Dermis microvascular lymphatic vessel endothelial cell (primary cell): ENCODE measurements around the gene IP6K2. TPM values are rescaled to one million over a fixed set of nuclear protein-coding genes. Genes with fewer than 3 reads are reported as not detected.

Source experiments
- DNase-seq, 2 donors: peaks; one replicate each; pipeline versions ENCODE4 v3.0.0 to v3.0.0-alpha.2; 2010; ENCODE audit warnings: low read depth in 2 of 2
- total RNA-seq: library from RNA; depleted of rRNA; stranded (reverse); fragments of >200 nt; gene quantifications from 2 replicates; pipeline ENCODE4 v1.2.1, GENCODE V29; 2014

The IP6K2 gene
- total RNA-seq, 1 donor from 2014 or later = 31.1 TPM

DNA sequence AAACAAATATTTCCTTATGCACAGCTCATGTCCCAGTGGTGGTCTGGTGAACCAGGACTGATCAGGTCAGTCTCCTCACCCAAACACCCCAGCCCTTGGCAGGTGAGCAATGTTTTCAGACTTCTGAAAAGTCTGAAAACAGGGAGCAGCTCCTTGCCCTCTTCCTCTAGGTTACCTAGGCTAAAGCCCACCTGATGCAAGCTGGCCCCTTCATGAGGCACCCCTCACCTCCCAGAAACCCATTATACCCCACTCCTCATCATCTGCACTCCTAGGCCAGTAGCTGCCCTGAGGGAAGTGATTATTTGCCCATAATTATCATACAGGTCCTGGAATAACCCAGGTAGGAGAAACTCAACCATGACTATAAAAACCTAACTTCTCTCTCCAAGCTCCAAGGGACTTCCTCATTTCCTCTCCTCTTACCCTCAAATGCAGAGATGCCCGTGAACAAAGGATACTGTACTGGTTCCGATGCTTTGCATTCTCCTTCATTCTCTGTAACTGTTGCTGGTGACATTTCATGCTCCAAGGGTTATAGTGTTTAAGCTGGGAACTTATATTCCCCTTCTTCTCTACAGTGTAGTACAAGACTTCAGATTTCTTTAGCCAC, 26.1 kb downstream of the IP6K2 start:
- DNase-seq = no peak

DNA sequence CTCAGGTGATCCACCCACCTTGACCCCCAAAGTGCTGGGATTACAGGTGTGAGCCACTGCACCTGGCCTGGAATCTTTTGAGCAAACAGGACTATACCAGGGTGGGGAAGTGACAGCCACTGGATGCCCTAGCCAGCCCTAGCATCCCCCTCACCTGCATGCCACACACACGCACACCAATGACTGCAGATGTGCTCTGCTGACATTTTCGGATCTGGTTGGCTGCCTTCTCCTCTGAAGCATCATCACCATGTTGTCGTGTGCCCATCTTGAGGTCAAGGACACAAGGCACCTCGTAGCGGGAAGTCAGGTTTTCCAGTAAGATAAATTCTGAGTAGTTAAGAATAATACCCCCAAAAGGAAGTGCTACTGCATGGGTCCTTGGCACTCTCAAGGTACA, 27.6 kb downstream of the IP6K2 start:
- DNase-seq = no peak

DNA sequence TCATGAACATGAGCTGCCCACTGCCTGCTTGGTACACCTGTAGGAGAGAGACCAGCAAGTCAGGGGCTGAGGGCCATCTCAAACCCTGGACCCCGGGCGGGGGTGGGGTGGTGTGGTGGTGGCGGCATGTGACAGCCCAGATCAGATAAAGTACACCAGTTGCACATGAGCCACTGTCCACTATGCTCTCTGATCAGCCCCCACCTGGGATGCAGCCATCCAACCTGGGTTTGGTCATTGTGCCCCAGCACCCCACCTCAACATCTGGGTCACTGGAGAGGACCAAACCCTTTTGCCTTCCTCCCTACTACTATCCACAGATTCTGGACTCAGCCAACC, 28.3 kb downstream of the IP6K2 start:
- DNase-seq = no peak

DNA sequence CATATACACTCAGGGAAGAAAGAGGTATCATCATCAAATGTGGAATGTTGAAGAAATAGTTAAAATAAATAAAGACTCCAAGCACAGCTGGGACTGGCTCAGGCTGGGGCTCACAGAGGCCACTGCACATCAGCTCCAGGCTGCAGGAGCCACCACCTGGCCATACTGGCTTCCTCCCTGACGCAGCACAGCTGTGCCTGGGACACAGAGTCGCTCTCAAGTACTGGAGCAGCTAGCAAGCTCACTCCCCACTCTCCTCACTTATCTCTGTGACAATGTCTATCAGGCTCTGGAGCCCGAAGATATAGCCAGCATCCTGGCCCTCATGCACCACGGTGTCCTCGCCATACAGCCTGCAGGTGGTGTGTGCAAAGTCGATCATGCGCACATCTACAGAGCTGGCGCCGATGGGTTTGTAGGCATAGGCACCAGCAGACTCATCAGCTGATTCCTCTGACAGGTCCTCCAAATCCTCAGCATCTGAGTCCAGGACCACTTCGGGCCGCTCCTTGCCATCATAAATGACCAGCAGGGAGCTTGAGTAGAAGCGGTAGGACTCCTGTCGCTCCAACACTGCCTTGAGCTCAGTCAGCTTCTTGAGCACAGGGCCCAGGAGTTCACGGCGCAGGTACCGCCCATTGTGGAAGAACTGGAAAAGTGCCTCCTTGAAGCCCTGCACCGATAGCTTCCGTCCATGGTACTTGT, 28.8 kb downstream of the IP6K2 start:
- no peak for DNase-seq

DNA sequence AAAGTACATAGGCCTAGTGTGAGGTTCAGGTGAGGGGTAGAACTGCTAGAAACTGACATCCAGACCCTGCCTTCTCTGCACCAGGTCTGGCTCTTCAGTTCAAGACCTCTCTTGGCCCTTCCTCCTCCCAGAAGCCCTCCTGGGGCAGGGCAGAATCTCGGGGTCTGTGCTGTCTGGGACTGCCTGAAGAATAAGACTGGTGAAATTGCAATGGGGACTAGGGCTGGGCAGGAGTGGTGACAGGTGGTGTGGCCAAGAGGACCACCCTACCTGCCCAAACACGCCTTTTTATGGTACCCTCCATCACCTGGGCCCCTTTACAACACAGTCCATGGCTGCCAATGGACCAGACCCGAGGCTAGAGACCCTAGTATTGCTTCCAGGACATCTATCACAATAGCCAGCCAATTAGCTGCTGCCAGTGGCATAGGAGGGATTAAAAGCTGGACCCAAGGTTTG, 29.8 kb downstream of the IP6K2 start:
- DNase-seq = no peak

DNA sequence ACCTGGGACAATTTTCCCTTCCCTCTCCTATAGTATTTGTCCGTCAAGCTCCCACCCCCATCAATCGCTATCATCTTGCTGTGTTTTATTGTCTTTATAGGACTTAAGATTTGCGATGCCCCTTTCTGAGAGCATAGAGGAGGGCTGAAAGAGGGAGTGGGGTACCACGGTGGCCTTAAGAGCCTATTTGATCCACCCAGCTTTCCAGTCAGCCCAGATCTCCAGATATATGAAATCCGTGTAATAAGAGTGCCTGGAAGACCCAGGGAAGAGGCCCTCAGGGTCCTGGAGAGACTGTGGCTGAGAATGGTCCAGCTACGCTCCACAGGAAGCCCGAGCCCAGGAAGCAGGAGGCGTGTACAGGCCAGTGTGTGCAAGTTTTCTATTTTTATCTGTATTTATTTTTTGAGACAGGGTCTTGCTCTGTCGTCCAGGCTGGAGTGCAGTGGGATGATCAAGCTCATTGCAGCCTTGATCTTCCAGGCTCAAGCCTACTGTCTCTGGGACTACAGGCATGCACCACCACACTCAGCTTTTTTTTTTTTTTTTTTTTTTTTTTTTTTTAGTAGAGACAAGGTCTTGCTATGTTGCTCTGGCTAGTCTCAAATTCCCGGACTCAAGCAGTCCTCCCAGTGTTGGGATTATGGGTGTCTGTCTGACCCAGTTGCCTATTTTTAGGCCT, 30.3 kb downstream of the IP6K2 start:
- DNase-seq = no peak

DNA sequence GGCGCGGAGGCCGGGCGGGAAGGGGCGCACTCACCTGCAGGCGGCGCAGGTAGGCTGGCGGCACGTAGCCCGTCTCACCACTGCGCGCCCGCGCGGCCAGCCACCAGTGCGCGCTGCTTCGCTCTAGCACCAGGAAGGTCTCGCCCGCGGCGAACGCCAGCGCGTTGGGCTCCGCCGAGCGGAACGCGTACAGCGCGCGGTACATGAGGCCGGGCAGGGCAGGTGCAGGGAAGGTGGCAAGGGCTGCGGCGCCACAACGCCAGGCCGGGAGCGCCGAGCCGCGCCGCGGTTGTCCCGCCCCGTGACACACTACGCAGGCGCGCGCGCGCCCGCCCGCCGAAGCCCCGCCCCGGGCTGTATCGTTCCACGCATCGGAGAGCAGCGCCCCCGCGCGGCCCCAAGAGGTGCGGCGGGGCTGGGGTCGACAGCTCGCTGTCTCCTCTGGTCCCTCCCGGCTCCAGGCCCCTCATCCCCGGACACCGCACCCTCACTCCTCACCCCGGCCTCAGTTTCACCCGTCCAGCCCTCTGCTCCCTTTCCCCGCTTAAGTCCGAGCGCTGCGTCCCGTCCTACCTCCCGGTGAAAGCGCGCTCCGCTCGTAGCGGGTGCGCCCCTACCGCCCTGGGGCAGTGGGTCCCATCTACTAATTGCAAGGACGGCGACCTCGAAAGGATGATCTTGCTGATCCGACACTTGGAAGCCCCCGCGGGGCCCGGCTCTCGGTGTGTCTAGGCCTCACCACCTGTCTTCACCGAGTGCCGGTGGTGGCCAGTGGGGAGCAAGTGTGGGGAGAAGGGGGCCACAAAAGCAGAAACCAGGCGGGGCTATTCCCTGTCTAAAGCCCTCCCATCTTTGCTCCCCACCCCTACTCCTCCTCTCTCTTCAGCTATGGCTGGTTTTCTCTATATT, 31.2 kb downstream of the IP6K2 start, which contains the start of gene NCKIPSD:
Gene NCKIPSD (minus strand): TSS at position 313 of the 909 bp plus-strand sequence. CDS start 108 bp downstream, at position 205.
- DNase-seq = peak; percentile 51 to 85

DNA sequence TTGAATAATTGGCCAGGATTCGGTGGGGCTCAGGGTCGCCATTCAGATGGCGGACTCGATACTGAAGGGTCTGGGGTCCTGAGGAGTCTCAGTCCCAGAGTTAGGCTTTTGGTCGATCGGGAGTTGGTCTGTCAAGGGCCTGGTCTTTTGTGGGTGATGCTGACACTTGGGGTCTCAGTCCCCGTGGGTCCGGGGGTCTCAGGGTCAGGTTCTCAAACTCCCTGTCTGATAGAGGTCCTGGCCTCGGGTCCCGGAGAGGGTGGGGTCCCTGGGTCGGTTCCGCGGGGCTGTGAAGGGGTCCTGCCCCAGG, 31.8 kb downstream of the IP6K2 start:
- no peak for DNase-seq

DNA sequence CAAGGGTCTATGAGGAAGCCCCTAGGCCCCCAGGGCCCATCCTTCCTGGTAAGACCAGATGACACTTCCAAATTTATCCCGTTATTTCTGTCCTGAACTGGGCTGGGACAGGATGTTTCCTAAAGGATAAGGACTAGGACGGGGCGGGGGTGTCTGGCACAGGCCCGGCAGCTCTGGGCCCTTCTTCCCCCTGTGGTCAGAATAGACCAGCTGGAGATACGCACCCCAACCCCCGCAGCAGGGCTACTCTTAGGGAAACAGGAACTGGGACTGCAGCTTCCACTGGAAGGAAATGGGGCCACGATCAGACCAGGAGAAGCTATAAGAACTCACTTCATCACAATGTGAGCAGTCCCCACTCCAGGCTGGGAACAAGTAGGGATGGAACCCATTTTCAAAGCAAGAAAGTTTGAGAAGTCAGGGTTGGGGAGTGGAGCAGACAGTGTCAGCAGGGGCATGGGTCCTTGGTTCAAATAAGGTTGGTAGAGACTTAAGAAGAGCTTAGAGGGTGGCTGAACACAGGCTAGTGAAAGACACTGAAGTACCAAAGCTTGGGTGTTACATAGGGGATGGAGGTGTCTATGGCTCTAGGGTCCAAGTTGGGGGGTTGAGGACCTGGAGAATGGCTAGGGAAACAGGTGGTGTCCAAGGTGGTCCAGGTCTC, 32.4 kb downstream of the IP6K2 start:
- no peak for DNase-seq

DNA sequence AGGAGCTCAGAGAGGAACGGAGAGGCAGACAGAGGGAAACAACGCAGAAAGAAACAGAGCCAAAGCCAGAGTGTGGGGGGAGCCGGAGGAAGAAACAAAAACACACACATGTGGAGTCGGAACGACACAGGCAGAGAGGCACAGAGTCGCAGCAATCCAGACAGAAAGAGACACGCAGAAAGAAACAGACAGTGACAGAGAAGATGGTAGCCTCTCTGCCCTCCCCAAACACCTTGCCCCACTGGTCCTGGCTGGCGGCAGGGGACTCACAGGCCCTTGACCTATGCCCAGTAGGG, 33.0 kb downstream of the IP6K2 start:
- no peak for DNase-seq

DNA sequence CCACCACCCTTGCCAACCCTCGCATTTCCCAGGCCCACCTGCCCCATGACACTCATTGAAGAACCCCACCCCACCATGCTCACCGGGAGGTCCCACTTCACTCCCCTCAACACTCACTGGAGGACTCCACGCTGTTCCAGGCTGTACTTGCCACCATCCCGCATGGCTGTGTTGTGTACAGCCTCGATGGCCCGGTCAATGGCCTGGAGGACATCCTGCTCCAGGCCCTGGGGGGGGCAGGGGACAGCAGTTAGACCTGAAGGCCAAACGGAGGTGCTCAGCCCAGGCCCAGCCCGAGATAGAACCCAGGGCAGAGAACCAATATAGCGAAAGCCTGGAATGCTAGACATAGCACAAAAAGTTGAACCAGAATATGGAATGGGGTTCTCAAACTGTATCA, 34.2 kb downstream of the IP6K2 start:
- DNase-seq = no peak

DNA sequence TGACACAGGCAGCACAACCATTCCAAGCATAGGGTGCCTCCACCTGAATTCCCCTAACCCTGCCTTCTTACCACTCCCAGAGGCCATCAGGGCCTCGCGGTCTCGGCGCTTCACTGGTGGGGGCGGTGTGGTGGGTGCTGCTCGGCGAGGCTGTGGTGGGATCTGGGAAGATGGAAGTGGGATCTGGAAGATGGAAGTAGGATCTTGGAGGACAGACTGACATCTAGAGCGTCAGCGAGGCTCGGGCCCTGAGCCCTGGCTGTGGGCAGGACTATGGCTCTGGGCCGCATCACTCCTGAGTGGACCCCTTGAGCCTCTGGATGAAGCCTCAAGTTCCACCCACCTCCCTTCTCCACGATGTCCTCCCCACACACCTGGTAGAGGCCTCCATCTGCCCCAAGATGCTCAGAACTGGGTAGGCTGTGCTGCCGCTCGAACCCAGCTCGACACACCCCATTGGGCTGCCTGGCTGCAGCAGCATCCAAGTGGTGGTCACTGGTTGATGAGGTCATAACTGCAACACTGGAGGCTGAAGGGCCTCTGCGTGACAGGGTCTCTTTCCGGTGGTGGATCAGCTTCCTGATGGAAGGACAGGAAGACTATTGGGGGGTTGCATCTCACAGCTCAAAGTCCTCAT, 34.9 kb downstream of the IP6K2 start:
- DNase-seq = no peak

DNA sequence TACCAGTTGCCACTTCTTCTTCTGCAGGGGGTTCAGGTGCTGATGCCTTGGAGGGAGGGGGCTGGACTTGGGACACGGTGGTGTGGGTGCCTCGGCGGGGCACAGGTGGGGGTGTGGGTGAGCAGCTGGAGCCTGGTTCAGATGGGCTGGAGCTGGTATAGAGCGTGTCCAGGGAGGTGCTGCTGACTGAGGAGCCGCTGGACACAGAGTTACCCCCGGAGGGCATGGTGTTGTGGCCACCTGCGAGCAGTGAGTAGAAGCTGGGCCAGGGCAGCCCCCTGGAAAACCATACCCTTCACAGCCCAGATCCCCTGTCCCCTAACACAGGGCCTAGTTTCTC, 35.5 kb downstream of the IP6K2 start:
- no peak for DNase-seq

DNA sequence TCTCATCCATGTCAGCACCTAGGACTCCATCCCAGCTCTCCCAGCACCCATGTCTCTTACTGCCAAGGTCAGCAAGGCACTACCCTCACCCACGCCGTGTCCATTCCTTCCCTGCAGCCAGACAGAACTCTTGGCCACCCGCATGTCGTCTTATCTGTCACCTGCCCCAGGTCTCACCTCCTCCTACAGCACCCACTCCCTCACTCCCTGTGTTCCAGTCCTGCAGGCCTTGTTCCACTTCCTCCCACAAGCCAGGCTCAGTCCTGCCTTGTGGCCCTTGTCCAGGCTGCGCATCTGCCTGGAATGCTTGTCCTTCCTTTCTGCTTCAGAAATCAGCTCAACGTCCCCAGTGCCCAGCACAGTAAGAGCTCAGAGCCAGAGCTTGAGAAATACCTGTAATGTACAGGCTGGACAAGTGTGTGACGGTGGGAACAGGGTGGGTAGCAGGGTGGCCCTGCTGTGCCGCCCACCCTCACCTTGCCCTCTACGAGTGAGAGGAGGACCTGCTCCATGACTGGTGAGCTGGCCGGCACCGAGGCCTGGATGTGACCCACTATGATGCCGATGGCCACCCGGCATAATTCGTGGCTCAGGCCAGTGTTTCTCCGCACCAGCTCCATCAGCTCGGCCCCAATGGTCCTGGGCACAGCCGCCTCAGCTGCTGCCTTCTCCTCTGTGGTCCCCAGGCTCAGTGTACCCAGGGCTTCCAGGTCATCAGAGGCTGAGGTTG, 36.0 kb downstream of the IP6K2 start:
- DNase-seq = no peak

DNA sequence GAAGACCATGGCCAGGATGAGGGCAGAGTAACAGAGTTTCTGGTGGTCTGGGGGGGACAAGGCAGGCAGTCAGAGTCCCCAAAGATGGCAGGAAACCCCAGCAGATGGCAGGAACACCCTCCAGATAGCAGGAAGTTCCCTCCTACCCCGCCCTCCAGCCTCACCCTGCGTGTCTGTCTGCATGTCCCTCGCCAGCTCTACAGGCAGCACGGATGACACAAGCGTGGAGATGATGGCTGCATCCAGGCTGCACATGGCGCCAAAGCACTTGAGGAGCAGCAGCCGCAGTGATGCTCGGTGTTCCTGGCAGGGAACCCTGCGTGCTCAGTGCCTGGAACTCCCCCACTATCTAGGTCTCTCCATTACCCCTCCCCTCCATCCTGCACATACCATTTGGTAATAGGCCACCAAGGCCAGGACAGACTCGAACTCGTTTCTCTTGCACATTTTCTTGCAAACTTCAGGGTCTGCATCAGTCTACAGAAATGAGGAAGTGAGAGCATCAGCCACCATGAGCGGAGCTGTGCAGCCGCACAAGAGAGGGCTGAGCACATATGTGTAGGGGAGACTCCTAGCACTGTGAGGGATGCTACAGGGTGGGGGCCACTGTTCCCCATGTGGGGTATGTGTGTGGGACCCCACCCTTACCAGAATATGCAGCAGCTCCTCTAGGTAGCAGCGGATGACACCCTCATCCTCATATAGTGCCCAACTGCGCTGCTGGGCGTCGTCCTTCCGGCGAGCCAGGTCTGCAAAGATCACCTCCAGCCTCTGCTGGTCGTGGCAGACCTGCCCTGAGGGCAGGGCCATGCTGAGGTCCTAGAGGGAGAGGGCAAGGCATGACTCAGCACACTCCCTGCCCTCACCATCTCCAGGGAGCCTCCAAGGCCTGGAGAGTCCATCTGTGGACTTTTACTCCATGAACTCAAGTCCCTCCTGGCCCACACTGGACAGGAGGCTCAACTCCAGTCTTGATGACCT, 37.3 kb downstream of the IP6K2 start:
- DNase-seq = no peak

DNA sequence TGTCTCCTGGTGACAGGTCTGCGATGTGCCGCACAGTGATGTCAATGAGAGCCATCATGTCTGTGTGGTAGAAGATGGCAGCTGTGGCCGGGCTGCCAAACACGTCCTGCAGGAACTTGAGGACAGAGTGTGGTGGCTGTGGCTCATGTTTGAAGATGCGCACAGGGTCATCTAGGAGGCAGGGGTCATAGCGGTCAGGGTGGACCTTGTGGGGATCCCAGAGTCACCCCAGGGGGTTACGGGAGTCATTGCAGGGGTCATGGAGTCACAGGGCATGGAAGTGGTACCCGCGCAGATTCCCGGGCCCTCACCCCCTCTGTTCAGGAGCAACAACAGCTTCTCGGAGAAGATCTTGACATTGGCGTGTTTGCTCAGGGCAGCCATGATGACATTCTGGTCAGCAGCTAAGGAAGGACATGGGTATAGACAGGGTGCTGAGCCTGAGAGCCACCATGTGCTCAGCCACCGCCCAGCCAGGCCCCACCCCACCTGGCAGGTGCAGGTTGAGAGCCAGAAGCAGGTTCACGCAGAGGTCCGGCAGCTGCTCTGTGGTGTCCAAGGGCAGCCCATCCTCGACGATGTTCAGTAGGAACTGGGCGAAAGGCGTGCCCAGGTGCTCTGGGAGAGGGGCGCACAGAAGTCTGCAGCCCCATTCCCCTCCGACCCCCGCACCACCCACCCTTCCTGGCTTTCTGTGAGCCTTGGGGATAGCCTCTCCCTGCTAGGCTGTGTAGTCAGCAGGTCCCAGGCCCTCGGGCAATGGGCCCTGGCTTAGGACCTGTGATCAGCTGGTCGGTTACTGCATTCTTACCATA, 38.2 kb downstream of the IP6K2 start:
- DNase-seq = no peak

DNA sequence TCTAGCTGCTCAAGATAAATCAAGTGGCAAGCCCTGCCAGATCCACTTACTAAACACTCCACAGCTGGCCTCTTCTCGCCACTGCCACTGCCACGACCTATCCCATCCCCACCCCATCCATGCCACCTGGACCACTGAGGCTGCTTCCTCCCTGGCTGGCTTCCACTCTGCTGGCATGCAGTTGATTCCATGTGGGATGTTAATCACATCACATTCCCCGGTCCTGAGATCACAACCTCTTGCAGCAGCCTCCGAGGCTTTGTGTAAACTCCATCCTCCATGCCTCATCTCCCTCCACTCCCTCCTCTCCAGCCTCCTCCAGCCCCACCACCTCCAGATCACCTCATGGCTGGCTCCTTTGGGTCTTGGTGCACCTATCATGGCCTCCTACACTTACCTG, 39.0 kb downstream of the IP6K2 start:
- no peak for DNase-seq

DNA sequence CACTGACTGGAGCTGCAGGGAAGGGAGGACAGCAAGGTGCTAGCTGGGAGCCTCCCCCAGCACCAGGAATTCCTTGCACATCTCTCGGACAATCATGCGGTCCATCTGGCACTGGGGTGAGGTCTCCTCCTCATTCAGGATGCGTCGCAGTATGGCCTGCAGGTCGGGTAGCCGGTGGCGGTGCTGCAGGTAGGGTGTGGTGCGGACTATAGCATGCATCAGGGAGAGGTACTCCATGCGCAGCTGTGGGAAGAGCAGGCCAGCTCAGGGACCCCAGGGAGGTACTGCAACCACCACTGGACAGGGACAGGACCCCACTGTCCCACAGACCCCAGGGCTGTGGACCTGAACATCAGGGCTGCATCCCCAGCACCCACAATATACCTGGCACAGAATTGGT, 42.5 kb downstream of the IP6K2 start:
- no peak for DNase-seq

DNA sequence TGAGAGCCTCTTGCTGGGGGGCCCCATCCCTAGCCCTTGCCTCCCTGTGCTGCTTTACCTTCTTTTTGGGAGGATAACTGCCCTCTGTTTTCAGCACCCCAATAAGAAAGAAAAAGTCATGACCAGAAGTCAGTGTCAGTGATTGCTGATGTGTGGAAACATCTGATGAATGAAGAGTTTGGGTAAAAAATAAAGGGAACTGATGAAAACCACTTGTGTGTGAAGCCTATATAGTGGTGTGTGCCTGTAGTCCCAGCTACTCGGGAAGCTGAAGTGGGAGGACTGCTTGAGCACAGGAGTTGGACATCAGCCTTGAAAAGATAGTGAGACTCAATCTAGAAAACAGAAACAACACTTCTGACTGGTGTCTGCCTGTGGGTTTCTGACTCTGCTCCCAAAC, 44.5 kb downstream of the IP6K2 start:
- DNase-seq = no peak
